Effector CD4-positive, alpha-beta T cell (primary cell): Measurements from ENCODE around the gene ALDH3A1.

Experiments
- DNase-seq: peaks from one replicate; pipeline ENCODE4 v3.0.0-alpha.2; 2020

The ALDH3A1 gene

GRCh38 chr17:19718613-19719354 is 29.3 kb downstream of the ALDH3A1 start:
- no peak for DNase-seq

GRCh38 chr17:19718041-19718612 is 30.0 kb downstream of the ALDH3A1 start:
- no peak for DNase-seq

- DNase-seq: no peak
These were observed 30.6 kb downstream of the ALDH3A1 start for GRCh38 chr17:19717411-19717908.

GRCh38 chr17:19717031-19717360 is 31.1 kb downstream of the ALDH3A1 start:
- DNase-seq: no peak

GRCh38 chr17:19716108-19717030 is 31.7 kb downstream of the ALDH3A1 start, which contains the start of gene SLC47A2:
TSS of gene SLC47A2 (minus strand) at chr17:19716584. CDS start at chr17:19716555, 29 bp downstream.
- no peak for DNase-seq

- no peak for DNase-seq
These were observed 33.3 kb downstream of the ALDH3A1 start for GRCh38 chr17:19714542-19715411.

GRCh38 chr17:19713901-19714361 is 34.2 kb downstream of the ALDH3A1 start:
- no peak for DNase-seq

- DNase-seq: no peak
These were observed 34.6 kb downstream of the ALDH3A1 start for GRCh38 chr17:19713462-19713861.

GRCh38 chr17:19712436-19713004 is 35.6 kb downstream of the ALDH3A1 start:
- DNase-seq: no peak

GRCh38 chr17:19709841-19710240 is 38.3 kb downstream of the ALDH3A1 start:
- no peak for DNase-seq

GRCh38 chr17:19708431-19709175 is 39.5 kb downstream of the ALDH3A1 start:
- DNase-seq: no peak

GRCh38 chr17:19707728-19708221 is 40.3 kb downstream of the ALDH3A1 start:
- DNase-seq: no peak

GRCh38 chr17:19706791-19707727 is 41.0 kb downstream of the ALDH3A1 start:
- DNase-seq: no peak

- no peak for DNase-seq
These were observed 42.0 kb downstream of the ALDH3A1 start for GRCh38 chr17:19705771-19706770.

GRCh38 chr17:19705201-19705600 is 42.9 kb downstream of the ALDH3A1 start:
- DNase-seq: no peak

GRCh38 chr17:19703828-19704613 is 44.1 kb downstream of the ALDH3A1 start:
- no peak for DNase-seq

- no peak for DNase-seq
These were observed 44.8 kb downstream of the ALDH3A1 start for GRCh38 chr17:19703106-19703827.
